ENCODE data around the gene ERC2.

Gene ERC2

DNA sequence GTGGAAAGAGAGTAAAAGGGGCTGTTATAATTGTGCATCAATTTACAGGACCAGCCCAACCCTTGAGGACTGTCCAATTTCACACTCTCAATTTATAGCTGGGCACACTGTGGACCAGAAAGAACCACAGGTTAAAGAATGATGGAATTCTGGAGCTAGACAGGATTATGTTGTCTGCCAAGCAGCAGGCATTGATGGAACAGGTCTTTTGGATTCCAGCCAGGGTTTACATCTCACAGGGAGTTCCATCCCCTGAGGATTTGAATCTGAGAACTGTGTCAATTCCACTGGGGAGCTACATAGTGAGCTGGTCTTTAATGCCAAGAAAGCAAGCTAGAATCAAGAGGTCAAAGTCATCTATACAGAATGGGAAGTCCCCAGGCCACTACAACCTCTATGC, 591.7 kb downstream of the ERC2 start:
- no peaks in the 10 kb centered on the region for H3K4me1 Mint-ChIP-seq (ENCODE audit: low read depth)
- no peak overlapping the region for H3K27ac Mint-ChIP-seq
- no peaks in the 10 kb centered on the region for H3K9me3 Mint-ChIP-seq
- H3K36me3 Mint-ChIP-seq (ENCODE audit: low read depth), result no peaks in the 10 kb centered on the region
- no peak overlapping the region for H3K4me3 Mint-ChIP-seq
- H3K27me3 Mint-ChIP-seq, result peaks cover 5% of the 10 kb centered on the region
- intact Hi-C loops (cut with micrococcal nuclease), result no loop called here

DNA sequence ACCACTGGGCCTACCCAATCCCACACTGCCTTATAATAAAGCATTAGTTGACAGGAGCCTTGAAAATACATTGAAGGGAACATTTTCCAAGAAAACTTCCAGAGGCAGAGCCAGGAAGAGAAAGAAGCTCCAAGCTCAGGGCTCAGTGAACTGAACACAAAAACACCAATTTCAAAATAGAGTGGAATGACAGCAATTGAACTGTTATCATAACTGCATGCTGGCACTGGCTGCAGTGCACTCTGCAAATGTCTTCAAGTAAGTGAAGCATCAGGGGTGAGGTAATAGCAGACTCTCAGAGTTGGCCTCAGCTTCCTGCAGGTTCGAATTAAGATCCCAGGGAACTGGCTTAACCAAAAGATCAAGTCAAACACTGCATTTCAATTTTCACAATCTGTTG, 593.2 kb downstream of the ERC2 start:
- H3K4me1 Mint-ChIP-seq (ENCODE audit: low read depth), result no peaks in the 10 kb centered on the region
- peaks cover 2% of the 10 kb centered on the region for H3K27me3 Mint-ChIP-seq
- no peak overlapping the region for H3K4me3 Mint-ChIP-seq
- H3K27ac Mint-ChIP-seq, result no peak overlapping the region
- intact Hi-C loops (cut with micrococcal nuclease), result no loop called here
- no peaks in the 10 kb centered on the region for H3K9me3 Mint-ChIP-seq
- no peaks in the 10 kb centered on the region for H3K36me3 Mint-ChIP-seq (ENCODE audit: low read depth)

DNA sequence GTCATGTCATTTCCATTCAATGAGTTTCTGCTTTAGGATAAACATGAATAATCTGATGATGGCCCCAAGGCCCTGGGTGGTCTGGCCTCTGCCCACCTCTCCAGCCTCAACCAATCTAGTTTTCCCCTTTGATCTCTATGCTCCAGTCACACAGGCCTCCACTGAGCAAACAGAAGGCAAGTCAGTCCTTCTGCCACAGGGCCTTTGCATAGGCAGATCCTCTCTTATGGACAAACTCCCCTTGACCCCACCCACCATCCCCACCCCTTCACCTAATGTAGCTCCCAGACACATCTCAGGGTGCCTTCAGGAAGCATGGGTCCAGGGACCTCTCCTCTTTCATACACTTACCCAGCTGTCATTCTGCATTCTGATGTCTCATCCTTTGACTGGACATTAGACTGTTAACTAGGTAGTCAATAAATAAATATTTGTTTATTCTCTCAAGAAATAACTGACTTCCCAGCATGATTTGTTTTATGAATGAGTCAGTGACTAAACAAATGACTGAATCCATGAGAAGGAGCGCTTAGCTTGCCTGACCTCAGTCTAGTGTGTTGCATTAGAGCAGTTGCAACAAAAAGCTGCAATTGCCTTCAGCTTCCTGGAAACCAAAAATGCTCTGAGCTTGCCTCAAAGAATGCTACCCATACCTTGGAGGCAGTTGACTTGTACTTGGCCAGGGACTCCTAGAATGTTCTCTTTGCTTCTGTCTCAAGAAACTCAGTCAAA, 594.6 kb downstream of the ERC2 start:
- intact Hi-C loops (cut with micrococcal nuclease), result no loop called here
- no peaks in the 10 kb centered on the region for H3K9me3 Mint-ChIP-seq
- no peak overlapping the region for H3K27ac Mint-ChIP-seq
- no peak overlapping the region for H3K4me3 Mint-ChIP-seq
- no peaks in the 10 kb centered on the region for H3K36me3 Mint-ChIP-seq (ENCODE audit: low read depth)
- no peaks in the 10 kb centered on the region for H3K27me3 Mint-ChIP-seq
- no peaks in the 10 kb centered on the region for H3K4me1 Mint-ChIP-seq (ENCODE audit: low read depth)

DNA sequence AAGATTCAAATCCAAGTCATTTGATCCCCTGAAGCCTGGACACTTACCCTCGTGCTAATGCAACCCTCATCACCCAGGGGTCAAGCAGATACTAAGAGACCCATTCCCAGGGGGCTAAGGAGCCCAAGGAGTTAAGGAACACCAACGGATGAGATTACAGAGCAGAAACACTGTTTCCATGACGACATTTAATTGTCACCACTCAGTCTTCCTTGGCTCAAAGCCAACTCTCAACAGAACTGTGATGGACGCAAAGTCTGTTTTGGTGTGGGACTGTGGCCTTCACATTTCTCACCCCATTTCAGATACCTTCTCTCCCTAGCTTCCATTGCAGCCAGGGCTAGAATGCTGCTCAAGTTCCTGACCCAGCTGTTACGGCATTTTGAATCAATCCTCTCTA, 597.7 kb downstream of the ERC2 start:
- no peaks in the 10 kb centered on the region for H3K36me3 Mint-ChIP-seq (ENCODE audit: low read depth)
- intact Hi-C loops (cut with micrococcal nuclease), result no loop called here
- no peaks in the 10 kb centered on the region for H3K4me1 Mint-ChIP-seq (ENCODE audit: low read depth)
- H3K27ac Mint-ChIP-seq, result no peak overlapping the region
- H3K4me3 Mint-ChIP-seq, result no peak overlapping the region
- H3K27me3 Mint-ChIP-seq, result no peaks in the 10 kb centered on the region
- H3K9me3 Mint-ChIP-seq, result no peaks in the 10 kb centered on the region

DNA sequence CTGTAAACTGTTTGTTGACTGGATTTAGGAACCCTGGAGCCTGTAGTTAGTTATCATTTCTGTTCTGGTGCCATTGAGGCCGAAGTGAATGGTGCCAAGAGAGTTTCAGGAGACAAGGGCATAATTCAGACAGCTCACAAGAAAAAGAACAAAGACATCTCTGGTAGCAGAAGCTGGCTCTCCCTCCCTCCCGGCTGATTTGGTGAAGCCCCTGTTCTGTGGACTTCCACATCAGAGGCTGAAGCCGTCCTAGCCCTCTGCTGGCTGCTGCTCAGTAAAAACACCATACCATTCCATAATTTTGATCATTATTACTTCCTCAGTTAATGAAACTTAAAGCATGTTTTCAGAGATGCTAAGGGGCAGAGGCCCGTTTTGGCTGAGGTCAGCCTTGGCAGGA, 599.9 kb downstream of the ERC2 start:
- no peaks in the 10 kb centered on the region for H3K36me3 Mint-ChIP-seq (ENCODE audit: low read depth)
- H3K4me3 Mint-ChIP-seq, result no peak overlapping the region
- no peak overlapping the region for H3K27ac Mint-ChIP-seq
- intact Hi-C loops (cut with micrococcal nuclease), result no loop called here
- H3K4me1 Mint-ChIP-seq (ENCODE audit: low read depth), result no peaks in the 10 kb centered on the region
- no peaks in the 10 kb centered on the region for H3K9me3 Mint-ChIP-seq
- no peaks in the 10 kb centered on the region for H3K27me3 Mint-ChIP-seq

DNA sequence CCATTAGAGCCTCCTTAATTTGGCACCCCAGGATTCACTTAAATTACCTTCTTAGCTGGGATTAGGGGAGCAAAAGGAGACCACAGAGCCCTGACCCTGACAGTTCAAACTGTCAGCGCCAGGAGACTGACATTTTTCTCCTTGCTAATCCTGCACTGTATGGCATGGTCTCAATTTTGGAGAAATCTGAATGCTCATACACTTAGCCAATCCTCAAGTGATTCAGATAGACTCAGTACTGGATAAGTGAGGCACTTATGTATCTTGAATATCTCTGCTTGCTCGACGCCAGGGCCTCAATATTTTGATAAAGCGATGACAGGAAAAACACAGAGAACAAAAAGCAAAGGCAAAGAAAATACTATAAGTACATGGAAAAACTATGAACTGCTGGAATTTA, 605.2 kb downstream of the ERC2 start:
- H3K27ac Mint-ChIP-seq, result no peak overlapping the region
- no peaks in the 10 kb centered on the region for H3K27me3 Mint-ChIP-seq
- no peak overlapping the region for H3K4me3 Mint-ChIP-seq
- no peaks in the 10 kb centered on the region for H3K4me1 Mint-ChIP-seq (ENCODE audit: low read depth)
- intact Hi-C loops (cut with micrococcal nuclease), result no loop called here
- H3K36me3 Mint-ChIP-seq (ENCODE audit: low read depth), result no peaks in the 10 kb centered on the region
- no peaks in the 10 kb centered on the region for H3K9me3 Mint-ChIP-seq

DNA sequence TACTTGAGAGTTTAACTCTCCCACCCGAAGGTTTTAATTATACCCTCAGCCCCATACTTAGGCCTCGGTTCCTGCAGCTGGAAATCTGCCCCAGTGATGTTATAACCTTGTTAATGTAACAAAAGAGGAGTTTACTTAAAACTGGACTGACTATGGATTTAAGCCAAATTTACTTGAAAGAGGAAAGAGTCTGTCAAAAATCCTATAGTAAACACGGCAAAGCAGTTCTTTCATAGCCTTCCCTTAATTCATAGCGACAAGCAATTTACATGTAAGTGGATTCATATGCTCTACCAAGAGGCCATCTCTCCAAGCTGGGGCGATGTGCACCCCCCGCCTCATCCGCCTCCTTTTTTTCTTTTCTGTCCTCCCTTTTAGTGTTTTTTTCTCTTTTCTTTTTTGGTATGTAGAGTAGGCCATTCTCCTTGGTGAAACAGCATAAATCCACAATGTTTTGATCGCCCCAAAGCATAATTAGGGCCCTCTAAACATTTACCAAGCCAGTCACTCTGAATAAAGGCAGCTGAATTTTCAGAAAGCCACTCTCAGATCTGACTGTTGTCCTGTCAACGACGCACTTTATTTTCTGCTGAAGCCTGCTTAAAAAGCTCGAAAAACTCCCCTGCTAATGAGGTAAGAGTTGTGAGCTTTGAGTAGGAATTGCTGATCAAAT, 608.1 kb downstream of the ERC2 start:
- H3K27ac Mint-ChIP-seq, result no peak overlapping the region
- H3K9me3 Mint-ChIP-seq, result no peaks in the 10 kb centered on the region
- no peak overlapping the region for H3K4me3 Mint-ChIP-seq

DNA sequence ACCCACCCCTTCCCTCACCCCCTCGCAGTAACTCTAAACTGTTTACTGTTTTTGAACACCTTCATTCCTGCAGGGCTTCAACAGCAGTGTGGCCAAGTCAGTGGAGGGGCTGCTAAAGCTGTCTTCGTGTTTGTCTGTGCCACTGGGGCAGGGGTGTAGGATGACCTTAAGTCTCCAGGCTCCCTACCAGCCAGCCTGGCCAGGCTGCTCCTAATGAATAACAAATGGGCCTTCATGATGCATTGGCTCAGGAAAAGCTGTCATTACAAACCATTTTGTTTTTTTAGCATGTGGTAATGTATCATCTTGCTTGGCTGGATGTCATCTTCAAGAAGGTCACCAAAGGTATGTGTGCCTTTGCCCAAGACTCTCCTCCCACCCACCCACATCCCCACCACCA, 609.0 kb downstream of the ERC2 start:
- intact Hi-C loops (cut with micrococcal nuclease), result no loop called here
- Mint-ChIP-seq H3K9me3 (no peaks in the 10 kb centered on the region), H3K27me3 (no peaks in the 10 kb centered on the region), H3K4me3 (no peak overlapping the region), H3K27ac (no peak overlapping the region), H3K36me3 (ENCODE audit: low read depth) (no peaks in the 10 kb centered on the region), H3K4me1 (ENCODE audit: low read depth) (no peaks in the 10 kb centered on the region)

More for the DNA sequence above, 608.1 kb downstream of the ERC2 start:
- H3K27me3 Mint-ChIP-seq, result no peaks in the 10 kb centered on the region
- intact Hi-C loops (cut with micrococcal nuclease), result no loop called here
- H3K36me3 Mint-ChIP-seq (ENCODE audit: low read depth), result no peaks in the 10 kb centered on the region
- no peaks in the 10 kb centered on the region for H3K4me1 Mint-ChIP-seq (ENCODE audit: low read depth)

DNA sequence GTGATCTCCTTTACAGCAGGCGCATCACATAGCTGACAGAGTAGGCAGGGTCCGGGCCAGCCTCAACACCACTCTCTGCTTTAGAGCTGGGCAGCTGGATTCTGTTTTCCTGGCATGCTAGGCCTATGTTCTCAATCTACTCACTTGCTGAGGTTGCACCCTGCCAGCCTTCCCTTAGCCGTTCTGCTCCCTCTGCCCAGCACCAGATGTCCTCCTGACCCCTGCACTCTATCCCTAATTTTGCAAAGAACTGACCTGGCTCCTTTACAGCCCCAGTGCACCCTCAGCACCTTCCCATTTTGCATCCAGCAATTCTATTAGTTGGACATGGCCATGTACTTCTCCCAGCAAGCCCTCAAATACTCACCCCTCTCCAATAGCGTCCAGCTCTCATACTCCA, 609.5 kb downstream of the ERC2 start:
- H3K27ac Mint-ChIP-seq, result no peak overlapping the region
- no peak overlapping the region for H3K4me3 Mint-ChIP-seq
- no peaks in the 10 kb centered on the region for H3K4me1 Mint-ChIP-seq (ENCODE audit: low read depth)
- H3K27me3 Mint-ChIP-seq, result no peaks in the 10 kb centered on the region
- H3K36me3 Mint-ChIP-seq (ENCODE audit: low read depth), result no peaks in the 10 kb centered on the region
- intact Hi-C loops (cut with micrococcal nuclease), result no loop called here
- H3K9me3 Mint-ChIP-seq, result no peaks in the 10 kb centered on the region

DNA sequence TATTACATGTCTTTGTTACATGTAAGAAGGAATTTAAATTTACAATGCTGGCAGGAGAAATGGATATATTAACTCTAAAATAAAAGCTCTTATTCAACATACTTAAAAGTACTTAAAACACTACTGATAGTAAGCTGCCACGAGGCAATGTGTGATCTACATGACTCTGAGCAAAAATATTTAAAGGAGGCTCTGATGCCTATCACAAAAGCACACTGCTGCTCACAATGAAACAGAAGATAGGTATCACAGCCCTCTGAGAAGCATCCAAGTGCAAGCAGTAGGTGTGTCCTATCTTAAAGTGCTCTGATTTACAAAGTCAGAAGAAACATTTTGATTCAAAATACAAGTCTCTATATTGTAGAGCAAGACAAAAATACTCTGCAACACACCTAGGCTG, 610.0 kb downstream of the ERC2 start:
- Mint-ChIP-seq H3K27me3 (no peaks in the 10 kb centered on the region), H3K4me1 (ENCODE audit: low read depth) (no peaks in the 10 kb centered on the region), H3K36me3 (ENCODE audit: low read depth) (no peaks in the 10 kb centered on the region), H3K27ac (no peak overlapping the region), H3K4me3 (no peak overlapping the region), H3K9me3 (no peaks in the 10 kb centered on the region)
- intact Hi-C loops (cut with micrococcal nuclease), result no loop called here

DNA sequence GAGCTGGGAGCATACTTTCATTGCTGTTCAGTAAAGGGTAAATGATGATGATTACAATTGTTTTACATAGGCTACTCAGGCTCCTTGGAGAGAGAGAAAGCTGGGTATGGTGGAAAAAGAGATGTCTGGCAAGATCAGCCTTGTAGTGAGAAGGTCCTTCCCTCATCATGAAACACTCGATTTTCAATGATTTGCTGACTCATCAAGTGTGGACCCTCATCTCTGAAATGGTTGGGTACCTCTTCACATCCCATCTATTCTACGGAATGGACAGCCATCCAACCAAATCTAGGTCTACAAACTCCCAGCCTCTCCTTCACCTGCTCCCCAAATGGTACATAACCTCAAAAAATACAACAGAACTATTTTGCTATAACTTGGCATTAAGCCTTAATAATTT, 610.6 kb downstream of the ERC2 start:
- intact Hi-C loops (cut with micrococcal nuclease), result no loop called here
- H3K27me3 Mint-ChIP-seq, result no peaks in the 10 kb centered on the region
- H3K4me3 Mint-ChIP-seq, result no peak overlapping the region
- no peaks in the 10 kb centered on the region for H3K9me3 Mint-ChIP-seq
- H3K36me3 Mint-ChIP-seq (ENCODE audit: low read depth), result no peaks in the 10 kb centered on the region
- H3K4me1 Mint-ChIP-seq (ENCODE audit: low read depth), result no peaks in the 10 kb centered on the region
- no peak overlapping the region for H3K27ac Mint-ChIP-seq

DNA sequence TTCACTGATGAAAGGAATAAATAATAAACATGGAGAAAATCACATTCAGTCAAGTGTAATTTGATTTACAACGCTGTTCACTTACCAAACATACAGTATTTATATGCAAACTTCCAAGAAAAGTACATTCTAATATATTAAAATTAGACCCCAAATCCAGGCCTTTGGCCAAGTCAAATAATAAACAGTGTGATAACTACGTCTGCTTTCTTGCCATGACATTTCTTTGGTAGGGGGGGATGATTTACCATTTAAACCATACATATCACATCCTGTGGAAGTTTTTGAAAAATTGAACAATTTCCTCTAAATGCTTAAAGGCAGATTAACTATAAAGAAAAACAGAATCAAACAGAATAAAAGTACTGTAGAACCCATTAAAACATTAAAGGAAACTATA, 613.0 kb downstream of the ERC2 start:
- intact Hi-C loops (cut with micrococcal nuclease), result no loop called here
- Mint-ChIP-seq H3K9me3 (peaks cover 9% of the 10 kb centered on the region), H3K4me1 (ENCODE audit: low read depth) (no peaks in the 10 kb centered on the region), H3K27ac (no peak overlapping the region), H3K36me3 (ENCODE audit: low read depth) (no peaks in the 10 kb centered on the region), H3K4me3 (no peak overlapping the region), H3K27me3 (no peaks in the 10 kb centered on the region)

DNA sequence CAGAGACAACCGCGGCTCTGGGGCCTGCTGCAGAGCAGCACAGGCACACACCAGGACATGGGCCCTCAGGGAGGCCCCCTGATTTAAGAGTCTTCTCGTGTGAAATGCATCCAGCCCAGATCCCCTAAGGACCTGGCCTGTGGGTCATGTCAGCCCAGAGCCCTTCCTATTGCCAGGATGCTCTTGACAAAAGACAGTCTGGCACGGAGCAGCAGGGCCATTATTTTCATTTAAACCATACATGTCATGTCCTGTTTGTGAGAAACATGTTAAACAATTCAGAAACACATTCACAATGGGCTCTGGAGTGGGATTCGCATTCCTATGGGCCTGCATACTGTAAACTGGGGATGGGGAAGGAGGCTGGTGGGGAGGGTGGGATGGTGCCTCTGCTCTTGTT, 613.8 kb downstream of the ERC2 start:
- Mint-ChIP-seq H3K9me3 (peaks cover 9% of the 10 kb centered on the region), H3K4me1 (ENCODE audit: low read depth) (no peaks in the 10 kb centered on the region), H3K36me3 (ENCODE audit: low read depth) (no peaks in the 10 kb centered on the region)

DNA sequence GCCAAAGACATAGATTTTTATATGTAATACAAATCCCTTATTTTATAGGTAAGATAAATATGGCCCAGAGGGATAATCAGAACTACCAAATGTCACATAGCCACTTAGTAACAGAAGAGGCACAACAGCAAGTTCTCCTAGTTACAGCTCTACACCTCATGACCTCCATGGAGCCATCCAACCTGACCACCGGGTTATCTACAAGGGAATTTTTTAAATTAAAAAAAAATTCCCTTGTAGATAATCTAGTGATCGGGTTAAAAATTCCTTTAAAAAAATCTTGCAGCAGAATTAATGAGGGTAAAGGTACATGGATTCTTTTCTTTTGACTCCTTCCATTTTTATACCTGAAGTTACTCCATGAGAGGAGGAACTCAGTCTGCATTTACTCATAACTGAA, 615.9 kb downstream of the ERC2 start:
- Mint-ChIP-seq H3K27me3 (no peaks in the 10 kb centered on the region), H3K36me3 (ENCODE audit: low read depth) (no peaks in the 10 kb centered on the region), H3K4me1 (ENCODE audit: low read depth) (no peaks in the 10 kb centered on the region), H3K27ac (no peak overlapping the region), H3K4me3 (no peak overlapping the region), H3K9me3 (peaks cover 9% of the 10 kb centered on the region)
- intact Hi-C loops (cut with micrococcal nuclease), result no loop called here

More for the DNA sequence above, 613.8 kb downstream of the ERC2 start:
- no peaks in the 10 kb centered on the region for H3K27me3 Mint-ChIP-seq
- intact Hi-C loops (cut with micrococcal nuclease), result no loop called here
- no peak overlapping the region for H3K4me3 Mint-ChIP-seq
- no peak overlapping the region for H3K27ac Mint-ChIP-seq

DNA sequence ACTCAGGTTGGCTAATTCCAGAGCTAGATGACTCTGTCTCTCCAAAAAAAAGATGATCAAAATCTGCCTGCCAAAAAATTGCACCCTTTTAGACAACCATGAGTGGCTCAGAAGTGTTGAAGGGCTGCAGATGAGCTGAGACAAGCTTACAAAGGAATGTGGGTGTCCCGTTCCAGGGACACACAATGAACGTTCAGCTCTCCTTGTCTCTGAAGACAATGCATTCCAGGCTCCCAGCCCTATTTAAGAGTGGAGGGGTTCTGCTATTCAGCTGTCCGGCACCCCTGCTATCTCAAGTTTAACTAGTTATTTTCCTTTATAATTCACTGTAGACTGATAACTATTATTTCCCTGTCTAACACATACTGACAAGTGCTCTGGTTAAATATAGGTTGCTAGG, 626.1 kb downstream of the ERC2 start:
- Mint-ChIP-seq H3K36me3 (ENCODE audit: low read depth) (no peaks in the 10 kb centered on the region), H3K4me3 (no peak overlapping the region), H3K27ac (no peak overlapping the region), H3K9me3 (no peaks in the 10 kb centered on the region), H3K4me1 (ENCODE audit: low read depth) (no peaks in the 10 kb centered on the region), H3K27me3 (no peaks in the 10 kb centered on the region)
- intact Hi-C loops (cut with micrococcal nuclease), result no loop called here
